Karpas-422 (cell line): ENCODE data around the gene OR2H1. TPM values are rescaled to one million over a fixed set of nuclear protein-coding genes. Genes with fewer than 3 reads are reported as not detected.

Source experiments
- DNase-seq: peaks from one replicate; pipeline ENCODE4 v3.0.0-alpha.2; 2015
- H2AFZ ChIP-seq: fragments of 200-600 bp; sonication (generic); 2 replicates; pipeline ENCODE4 v1.6.1; 2014; ENCODE audit warnings: antibody characterized with exemption, low read length, mixed read lengths
- H3K27ac ChIP-seq: fragments of 200-600 bp; sonication (generic); 2 replicates; pipeline ENCODE4 v1.5.1; 2014; ENCODE audit warnings: mild to moderate bottlenecking, low read length, moderate library complexity
- H3K27me3 ChIP-seq: fragments of 200-600 bp; sonication (generic); 2 replicates; pipeline ENCODE4 v1.6.1; 2014; ENCODE audit warnings: low read length, mixed read lengths
- H3K36me3 ChIP-seq: fragments of 200-600 bp; sonication (generic); 2 replicates; pipeline ENCODE4 v1.6.1; 2014; ENCODE audit warnings: low read length, mixed read lengths; ENCODE audit not compliant: insufficient read depth
- H3K4me1 ChIP-seq: fragments of 200-600 bp; sonication (generic); 2 replicates; pipeline ENCODE4 v1.6.1; 2014; ENCODE audit warnings: mild to moderate bottlenecking, low read length, mixed read lengths
- H3K4me2 ChIP-seq: fragments of 200-600 bp; sonication (generic); 2 replicates; pipeline ENCODE4 v1.6.1; 2014; ENCODE audit warnings: low read length, low read depth, mild to moderate bottlenecking; ENCODE audit not compliant: poor library complexity, severe bottlenecking
- H3K4me3 ChIP-seq: fragments of 200-600 bp; sonication (generic); 2 replicates; pipeline ENCODE4 v1.5.1; 2014; ENCODE audit warnings: mild to moderate bottlenecking, antibody characterized with exemption, low read length, mixed read lengths
- H3K79me2 ChIP-seq: fragments of 200-600 bp; sonication (generic); 2 replicates; pipeline ENCODE4 v1.6.1; 2014; ENCODE audit warnings: mild to moderate bottlenecking, low read length, mixed read lengths
- H3K9ac ChIP-seq: fragments of 200-600 bp; sonication (generic); 2 replicates; pipeline ENCODE4 v1.6.0; 2014; ENCODE audit warnings: low read length
- H3K9me2 ChIP-seq: fragments of 200-600 bp; sonication (generic), shearing (Covaris generic); replicated peaks from 2 replicates; pipeline ENCODE4 v1.6.0; 2014; ENCODE audit warnings: mild to moderate bottlenecking, low read length, moderate library complexity; ENCODE audit not compliant: insufficient read depth
- H3K9me3 ChIP-seq: fragments of 300-700, 200-600 bp; sonication (generic); 2 replicates; pipeline ENCODE4 v1.6.1; 2014; ENCODE audit warnings: low read length, mixed read lengths
- H4K20me1 ChIP-seq: fragments of 200-600 bp; sonication (generic); 2 replicates; pipeline ENCODE4 v1.6.1; 2014; ENCODE audit warnings: mild to moderate bottlenecking, antibody characterized with exemption, low read length, low read depth; ENCODE audit not compliant: insufficient read depth
- total RNA-seq: library from RNA; depleted of rRNA; stranded (reverse); fragments of >200 nt; shearing (Covaris generic); gene quantifications from 2 replicates; pipeline ENCODE4 v1.2.3, GENCODE V29; 2014; ENCODE audit warnings: low replicate concordance; rRNA removed

The OR2H1 gene
- total RNA-seq, 1 experiment from 2014 or later = not detected

- no peaks in the 10 kb centered on the region for H3K4me1 ChIP-seq
- H3K9me3 ChIP-seq = no peaks in the 10 kb centered on the region
- H2AFZ ChIP-seq = no peak overlapping the region
- H4K20me1 ChIP-seq = no peaks in the 10 kb centered on the region
- no peak overlapping the region for H3K4me3 ChIP-seq
- no peaks in the 10 kb centered on the region for H3K27me3 ChIP-seq
- H3K79me2 ChIP-seq = no peaks in the 10 kb centered on the region
- H3K4me2 ChIP-seq = no peak overlapping the region
- no peak overlapping the region for H3K27ac ChIP-seq
- no peaks in the 10 kb centered on the region for H3K36me3 ChIP-seq
- H3K9me2 ChIP-seq = no peaks in the 10 kb centered on the region
- DNase-seq = no peak
- no peak overlapping the region for H3K9ac ChIP-seq
These were observed 49.6 kb downstream of the OR2H1 start for GRCh38 chr6:29506446-29507067.

- DNase-seq = no peak
- Histone ChIP-seq H2AFZ (no peak overlapping the region), H4K20me1 (no peaks in the 10 kb centered on the region), H3K27me3 (no peaks in the 10 kb centered on the region), H3K4me3 (no peak overlapping the region), H3K4me1 (no peaks in the 10 kb centered on the region), H3K36me3 (no peaks in the 10 kb centered on the region), H3K9me2 (no peaks in the 10 kb centered on the region), H3K9ac (no peak overlapping the region), H3K9me3 (no peaks in the 10 kb centered on the region), H3K79me2 (no peaks in the 10 kb centered on the region), H3K27ac (no peak overlapping the region), H3K4me2 (no peak overlapping the region)
These were observed 50.4 kb downstream of the OR2H1 start for GRCh38 chr6:29507319-29507718.

GRCh38 chr6:29509239-29509638 is 52.3 kb downstream of the OR2H1 start:
- Histone ChIP-seq H3K27me3 (no peaks in the 10 kb centered on the region), H3K9me3 (no peaks in the 10 kb centered on the region), H3K36me3 (no peaks in the 10 kb centered on the region), H4K20me1 (no peaks in the 10 kb centered on the region), H3K4me2 (no peak overlapping the region), H2AFZ (no peak overlapping the region), H3K4me3 (no peak overlapping the region), H3K4me1 (no peaks in the 10 kb centered on the region), H3K27ac (no peak overlapping the region), H3K79me2 (no peaks in the 10 kb centered on the region), H3K9ac (no peak overlapping the region), H3K9me2 (no peaks in the 10 kb centered on the region)
- DNase-seq = no peak

GRCh38 chr6:29509711-29510110 is 52.8 kb downstream of the OR2H1 start:
- H3K36me3 ChIP-seq = no peaks in the 10 kb centered on the region
- no peaks in the 10 kb centered on the region for H3K9me2 ChIP-seq
- DNase-seq = no peak
- H3K9ac ChIP-seq = no peak overlapping the region
- H3K27me3 ChIP-seq = no peaks in the 10 kb centered on the region
- no peaks in the 10 kb centered on the region for H4K20me1 ChIP-seq
- no peaks in the 10 kb centered on the region for H3K79me2 ChIP-seq
- no peak overlapping the region for H3K4me3 ChIP-seq
- H2AFZ ChIP-seq = no peak overlapping the region
- H3K4me2 ChIP-seq = no peak overlapping the region
- no peaks in the 10 kb centered on the region for H3K9me3 ChIP-seq
- no peaks in the 10 kb centered on the region for H3K4me1 ChIP-seq
- no peak overlapping the region for H3K27ac ChIP-seq

GRCh38 chr6:29510202-29510601 is 53.2 kb downstream of the OR2H1 start:
- Histone ChIP-seq H3K9ac (no peak overlapping the region), H3K4me3 (no peak overlapping the region), H3K4me1 (no peaks in the 10 kb centered on the region), H3K9me3 (no peaks in the 10 kb centered on the region), H3K79me2 (no peaks in the 10 kb centered on the region), H3K27ac (no peak overlapping the region), H3K27me3 (no peaks in the 10 kb centered on the region), H3K4me2 (no peak overlapping the region), H2AFZ (no peak overlapping the region), H4K20me1 (no peaks in the 10 kb centered on the region), H3K36me3 (no peaks in the 10 kb centered on the region), H3K9me2 (no peaks in the 10 kb centered on the region)
- peak; percentile 52 for DNase-seq

GRCh38 chr6:29510746-29511300 is 53.9 kb downstream of the OR2H1 start:
- no peak overlapping the region for H3K4me2 ChIP-seq
- no peak overlapping the region for H3K4me3 ChIP-seq

More at GRCh38 chr6:29510746-29511300, 53.9 kb downstream of the OR2H1 start:
- Histone ChIP-seq H3K9me2 (no peaks in the 10 kb centered on the region), H2AFZ (no peak overlapping the region), H4K20me1 (no peaks in the 10 kb centered on the region), H3K27ac (no peak overlapping the region), H3K36me3 (no peaks in the 10 kb centered on the region), H3K4me1 (no peaks in the 10 kb centered on the region), H3K79me2 (no peaks in the 10 kb centered on the region), H3K9ac (no peak overlapping the region), H3K27me3 (no peaks in the 10 kb centered on the region), H3K9me3 (no peaks in the 10 kb centered on the region)
- no peak for DNase-seq

Other genes starting within 250 kb of the OR2H1 start
- not detected in 2 replicates for gene OR14J1, start 155.5 kb upstream of the OR2H1 start, total RNA-seq
- not detected in 2 replicates for gene OR5V1, start 88.3 kb upstream of the OR2H1 start, total RNA-seq
- gene OR12D3, start 81.9 kb upstream of the OR2H1 start, total RNA-seq = not detected in 2 replicates
- not detected in 2 replicates for gene OR12D2, start 61.5 kb upstream of the OR2H1 start, total RNA-seq
- not detected in 2 replicates for gene OR12D1, start 42.2 kb upstream of the OR2H1 start, total RNA-seq
- not detected in 2 replicates for gene OR10C1, start 17.8 kb upstream of the OR2H1 start, total RNA-seq
- gene OR11A1, start 84 bp upstream of the OR2H1 start, total RNA-seq = not detected in 2 replicates
- not detected in 2 replicates for gene MAS1L, start 30.8 kb downstream of the OR2H1 start, total RNA-seq
- gene UBD, start 102.6 kb downstream of the OR2H1 start, total RNA-seq = not detected in 2 replicates
- gene OR2H2, start 128.0 kb downstream of the OR2H1 start, total RNA-seq = not detected in 2 replicates
- 9.9 and 10.5 TPM in 2 replicates for gene GABBR1, start 176.0 kb downstream of the OR2H1 start, total RNA-seq
- not detected in 2 replicates for gene MOG, start 199.9 kb downstream of the OR2H1 start, total RNA-seq
- gene ZFP57, start 224.0 kb downstream of the OR2H1 start, total RNA-seq = not detected in 2 replicates